ENCODE measurements around the gene COMTD1.

The COMTD1 gene

GRCh38 chr10:75235375-75236177 is at the start of gene COMTD1:
COMTD1 (minus strand) TSS chr10:75235957; CDS start chr10:75235928, 29 bp downstream.
- peak; percentile 100 for TF ChIP-seq CTCF (IDR thresholded peaks at IDR 0.05)
- Histone ChIP-seq H3K4me3 (peak within 1 kb of the TSS; percentile 64 to 85), H3K9me3 (no peaks in the 10 kb centered on the region), H3K4me1 (peaks cover 0 to 29% (median 10%) of the 10 kb centered on the region in 4 donors), H3K27me3 (no peaks in the 10 kb centered on the region), H3K27ac (peak within 1 kb of the TSS; percentile 81 to 83), H3K36me3 (peaks cover 0 to 14% (median 0%) of the 10 kb centered on the region in 3 donors)
- intact Hi-C loops (cut with DNase I; ENCODE audit: low total_unique reads), result loop anchor here (5.0 to 10.0 kb wide), 2 partner anchors 123 to 411 kb away; partner anchors contain the start of genes KAT6B and SAMD8
- DNase-seq, result peak; percentile 90 to 95

- H3K36me3 ChIP-seq, result no peaks in the 10 kb centered on the region
- no peak for TF ChIP-seq CTCF (IDR thresholded peaks at IDR 0.05)
- H3K27me3 ChIP-seq, result peaks cover 0 to 5% of the 10 kb centered on the region in 2 donors
- DNase-seq, result no peak
- peaks cover 0 to 17% (median 10%) of the 10 kb centered on the region in 4 donors for H3K4me1 ChIP-seq
- peak overlapping the region in 1 of 2 donors; percentile 57 for H3K27ac ChIP-seq
- peak overlapping the region in 1 of 2 donors; percentile 14 for H3K4me3 ChIP-seq
- intact Hi-C loops (cut with DNase I; ENCODE audit: low total_unique reads), result no loop called here
- H3K9me3 ChIP-seq, result no peaks in the 10 kb centered on the region
These were observed 48.1 kb upstream of the COMTD1 start for GRCh38 chr10:75283671-75284470.

- Histone ChIP-seq H3K27ac (peak overlapping the region in 1 of 2 donors; percentile 57), H3K4me1 (peaks cover 0 to 17% (median 10%) of the 10 kb centered on the region in 4 donors)
- DNase-seq, result no peak
These were observed 47.4 kb upstream of the COMTD1 start for GRCh38 chr10:75283078-75283670.

GRCh38 chr10:75281974-75282373 is 46.2 kb upstream of the COMTD1 start:
- H3K9me3 ChIP-seq, result no peaks in the 10 kb centered on the region
- H3K27ac ChIP-seq, result no peak overlapping the region
- H3K4me3 ChIP-seq, result no peak overlapping the region
- TF ChIP-seq CTCF (IDR thresholded peaks at IDR 0.05), result no peak
- intact Hi-C loops (cut with DNase I; ENCODE audit: low total_unique reads), result no loop called here
- H3K36me3 ChIP-seq, result no peaks in the 10 kb centered on the region
- peaks cover 0 to 5% of the 10 kb centered on the region in 2 donors for H3K27me3 ChIP-seq
- DNase-seq, result no peak
- peaks cover 0 to 17% (median 10%) of the 10 kb centered on the region in 4 donors for H3K4me1 ChIP-seq

More at GRCh38 chr10:75283078-75283670, 47.4 kb upstream of the COMTD1 start:
- intact Hi-C loops (cut with DNase I; ENCODE audit: low total_unique reads), result no loop called here
- peaks cover 0 to 5% of the 10 kb centered on the region in 2 donors for H3K27me3 ChIP-seq
- H3K4me3 ChIP-seq, result peak overlapping the region in 1 of 2 donors; percentile 14
- H3K36me3 ChIP-seq, result no peaks in the 10 kb centered on the region
- no peaks in the 10 kb centered on the region for H3K9me3 ChIP-seq
- TF ChIP-seq CTCF (IDR thresholded peaks at IDR 0.05), result no peak

- no peak overlapping the region for H3K4me3 ChIP-seq
- TF ChIP-seq CTCF (IDR thresholded peaks at IDR 0.05), result no peak
- intact Hi-C loops (cut with DNase I; ENCODE audit: low total_unique reads), result no loop called here
- H3K9me3 ChIP-seq, result no peaks in the 10 kb centered on the region
- H3K36me3 ChIP-seq, result no peaks in the 10 kb centered on the region
- H3K4me1 ChIP-seq, result peaks cover 0 to 17% (median 10%) of the 10 kb centered on the region in 4 donors
- peaks cover 0 to 5% of the 10 kb centered on the region in 2 donors for H3K27me3 ChIP-seq
- no peak for DNase-seq
- no peak overlapping the region for H3K27ac ChIP-seq
These were observed 44.5 kb upstream of the COMTD1 start for GRCh38 chr10:75280236-75280635.

Measured in tibial artery (tissue), 4 donors.